IMR-90 (cell line): ENCODE measurements around the gene IGDCC3.

Experiments used
- CEBPB ChIP-seq: IDR thresholded peaks from 2 replicates; pipeline ENCODE4 v1.6.1; 2012; ENCODE audit warnings: low read depth, low read length, improper control_type of control experiment
- CHD1 ChIP-seq: IDR thresholded peaks from 2 replicates; pipeline ENCODE4 v1.6.1; 2012; ENCODE audit warnings: low read depth, low read length, improper control_type of control experiment
- CTCF ChIP-seq: conservative IDR thresholded peaks from 2 replicates; pipeline ENCODE4 v1.5.1; 2012; ENCODE audit warnings: mild to moderate bottlenecking, low read depth, low read length, improper control_type of control experiment
- FOS ChIP-seq: fragments of 150-350 bp; IDR thresholded peaks from 2 replicates; pipeline ENCODE4 v1.6.1; 2016; ENCODE audit warnings: low read depth, low read length
- MXI1 ChIP-seq: IDR thresholded peaks from 2 replicates; pipeline ENCODE4 v1.6.1; 2012; ENCODE audit warnings: low read depth, mild to moderate bottlenecking, low read length, moderate library complexity, borderline replicate concordance
- POLR2A ChIP-seq: IDR thresholded peaks from 2 replicates; pipeline ENCODE4 v1.6.1; 2012; ENCODE audit warnings: mild to moderate bottlenecking, low read depth, low read length
- RAD21 ChIP-seq: IDR thresholded peaks from 2 replicates; pipeline ENCODE4 v1.6.1; 2012; ENCODE audit warnings: low read length, improper control_type of control experiment
- TF ChIP-seq, protein P1 (sequence below): fragments of 150-350 bp; IDR thresholded peaks from 2 replicates; pipeline ENCODE4 v1.6.1; 2017; ENCODE audit warnings: mild to moderate bottlenecking, antibody characterized with exemption, low read length, low read depth

- no peak for TF ChIP-seq CTCF
- TF ChIP-seq POLR2A, result no peak
- TF ChIP-seq FOS, result no peak
- TF ChIP-seq CHD1, result no peak
- TF ChIP-seq, protein P1, sequence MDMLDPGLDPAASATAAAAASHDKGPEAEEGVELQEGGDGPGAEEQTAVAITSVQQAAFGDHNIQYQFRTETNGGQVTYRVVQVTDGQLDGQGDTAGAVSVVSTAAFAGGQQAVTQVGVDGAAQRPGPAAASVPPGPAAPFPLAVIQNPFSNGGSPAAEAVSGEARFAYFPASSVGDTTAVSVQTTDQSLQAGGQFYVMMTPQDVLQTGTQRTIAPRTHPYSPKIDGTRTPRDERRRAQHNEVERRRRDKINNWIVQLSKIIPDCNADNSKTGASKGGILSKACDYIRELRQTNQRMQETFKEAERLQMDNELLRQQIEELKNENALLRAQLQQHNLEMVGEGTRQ, result no peak
- no peak for TF ChIP-seq MXI1
- no peak for TF ChIP-seq CEBPB
- no peak for TF ChIP-seq RAD21
Measured at GRCh38 chr15:65363306-65363705, 14.5 kb downstream of the IGDCC3 start.
